Esophagus muscularis mucosa (tissue), 3 donors: Measurements from ENCODE around the gene CNTFR.

ENCODE experiments used
- CTCF ChIP-seq, 3 experiments: fragments of 200-600 bp in 2 of 3; fragments of 450-650 bp in 1 of 3; sonication (generic) in 2 of 3; IDR thresholded peaks; one replicate each; pipeline ENCODE4 v1.5.1; 2017 to 2019; ENCODE audit warnings: antibody characterized with exemption in 3 of 3, mild to moderate bottlenecking in 2 of 3, moderate library complexity in 1 of 3
- POLR2A ChIP-seq: fragments of 450-650 bp; IDR thresholded peaks from one replicate; pipeline ENCODE4 v1.6.1; 2017; ENCODE audit warnings: antibody characterized with exemption, moderate library complexity, mild to moderate bottlenecking, low read depth
- POLR2AphosphoS5 ChIP-seq, 2 donors: sonication (generic); formaldehyde crosslinking; IDR thresholded peaks; one replicate each; pipeline ENCODE4 v1.6.1; 2017; ENCODE audit warnings: antibody characterized with exemption in 2 of 2

- TF ChIP-seq POLR2AphosphoS5 (IDR thresholded peaks at IDR 0.05) = no peak
- no peak for TF ChIP-seq CTCF (IDR thresholded peaks at IDR 0.05)
- no peak for TF ChIP-seq POLR2A
Observed at GRCh38 chr9:34544035-34544434, 45.5 kb downstream of the CNTFR start.
